ENCODE results near the gene PSMD6. TPM values are rescaled to one million over a fixed set of nuclear protein-coding genes. Genes with fewer than 3 reads are reported as not detected.

Gene PSMD6
- polyA plus RNA-seq, 3 donors: 54.6 to 135 (median 101) TPM

DNA sequence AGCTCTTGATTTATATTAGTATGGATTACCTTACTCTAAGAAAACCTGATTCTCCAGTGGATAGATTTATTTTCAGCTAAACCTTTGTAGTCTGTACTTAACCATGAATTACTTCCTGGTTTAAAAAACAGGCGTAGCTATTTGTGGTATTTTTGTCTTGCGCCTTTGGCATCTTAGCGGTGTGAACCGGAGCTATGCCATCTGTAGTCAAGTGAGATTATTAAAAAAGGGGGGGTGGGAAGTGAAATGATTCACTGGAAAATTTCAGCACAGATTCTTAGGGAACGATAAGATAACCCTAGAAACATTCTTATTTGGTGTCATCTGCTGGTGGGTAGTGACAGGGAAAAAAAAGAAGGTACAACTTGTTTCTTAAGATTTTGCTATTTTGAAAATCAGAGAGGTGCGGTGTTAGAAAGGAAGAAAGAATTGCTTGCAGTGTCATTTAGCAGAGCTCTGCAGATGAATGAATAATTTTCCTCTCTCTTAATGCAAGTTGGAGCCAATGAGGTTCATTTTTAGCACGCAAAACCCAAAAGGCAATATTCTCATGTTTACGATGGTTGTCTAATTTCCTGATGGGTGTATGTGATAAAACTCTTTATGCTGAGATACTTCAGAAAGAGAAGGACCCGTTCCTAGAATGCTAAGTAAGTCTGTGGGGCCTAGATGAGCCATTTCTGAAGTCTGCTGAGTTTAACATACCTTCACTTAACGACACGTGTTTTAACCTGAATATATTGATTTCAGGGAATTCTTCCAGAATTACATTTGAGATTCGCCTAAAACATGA lies 44.0 kb downstream of the PSMD6 start:
- TF ChIP-seq, protein P1, sequence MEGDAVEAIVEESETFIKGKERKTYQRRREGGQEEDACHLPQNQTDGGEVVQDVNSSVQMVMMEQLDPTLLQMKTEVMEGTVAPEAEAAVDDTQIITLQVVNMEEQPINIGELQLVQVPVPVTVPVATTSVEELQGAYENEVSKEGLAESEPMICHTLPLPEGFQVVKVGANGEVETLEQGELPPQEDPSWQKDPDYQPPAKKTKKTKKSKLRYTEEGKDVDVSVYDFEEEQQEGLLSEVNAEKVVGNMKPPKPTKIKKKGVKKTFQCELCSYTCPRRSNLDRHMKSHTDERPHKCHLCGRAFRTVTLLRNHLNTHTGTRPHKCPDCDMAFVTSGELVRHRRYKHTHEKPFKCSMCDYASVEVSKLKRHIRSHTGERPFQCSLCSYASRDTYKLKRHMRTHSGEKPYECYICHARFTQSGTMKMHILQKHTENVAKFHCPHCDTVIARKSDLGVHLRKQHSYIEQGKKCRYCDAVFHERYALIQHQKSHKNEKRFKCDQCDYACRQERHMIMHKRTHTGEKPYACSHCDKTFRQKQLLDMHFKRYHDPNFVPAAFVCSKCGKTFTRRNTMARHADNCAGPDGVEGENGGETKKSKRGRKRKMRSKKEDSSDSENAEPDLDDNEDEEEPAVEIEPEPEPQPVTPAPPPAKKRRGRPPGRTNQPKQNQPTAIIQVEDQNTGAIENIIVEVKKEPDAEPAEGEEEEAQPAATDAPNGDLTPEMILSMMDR (IDR thresholded peaks at IDR 0.05): peak; percentile 11

GRCh38 chr3:63977893-63978292 lies 45.4 kb downstream of the PSMD6 start:
- Histone ChIP-seq H3K4me1 (ENCODE audit: control insufficient read depth in 1 of 2, insufficient read depth in 2 of 2, low read length in 2 of 2) (peaks cover 56 to 66% of the 10 kb centered on the region in 2 donors), H3K9me3 (replicated peaks in 1 of 2; ENCODE audit: control insufficient read depth in 1 of 2, insufficient read depth in 1 of 2, low read length in 2 of 2) (no peaks in the 10 kb centered on the region), H2AFZ (ENCODE audit: insufficient read depth, low read depth, low read length, poor library complexity, severe bottlenecking) (no peak overlapping the region), H3K27ac (ENCODE audit: low read depth in 1 of 2, low read length in 2 of 2) (peak overlapping the region in 1 of 2 donors; percentile 85), H3K4me3 (replicated peaks in 1 of 3; ENCODE audit: low read depth in 2 of 3, low read length in 3 of 3) (no peak overlapping the region), H3K79me2 (ENCODE audit: insufficient read depth, low read length) (peaks cover 80% of the 10 kb centered on the region), H3K27me3 (ENCODE audit: control insufficient read depth in 2 of 2, insufficient read depth in 2 of 2, low read length in 2 of 2) (no peaks in the 10 kb centered on the region), H3K9ac (ENCODE audit: insufficient read depth, low read length, poor library complexity, severe bottlenecking) (no peak overlapping the region), H3K36me3 (replicated peaks in 1 of 2; ENCODE audit: control insufficient read depth in 1 of 2, insufficient read depth in 2 of 2, low read length in 2 of 2) (peaks cover 22 to 45% of the 10 kb centered on the region in 2 donors), H3K4me2 (replicated peaks; ENCODE audit: extremely low read depth, low read length, poor library complexity, severe bottlenecking) (no peak overlapping the region), H4K20me1 (ENCODE audit: insufficient read depth, low read length) (peaks cover 5% of the 10 kb centered on the region)
- intact Hi-C loops (cut with micrococcal nuclease): loop anchor here (2.0 to 5.0 kb wide), 2 partner anchors 66 to 67 kb away; partner anchors contain the start of gene SCAANT1 (in 1 of the 2)
- no peaks in the 10 kb centered on the region for H3K9me3 Mint-ChIP-seq
- H3K27me3 Mint-ChIP-seq (ENCODE audit: low read depth in 3 of 3): peaks cover 0 to 3% (median 0%) of the 10 kb centered on the region in 3 donors
- peak overlapping the region in 5 of 7 donors; percentile 94 to 96 (median 95) for H3K27ac Mint-ChIP-seq
- peaks cover 69% of the 10 kb centered on the region for H3K4me1 Mint-ChIP-seq
- 66% methylated on average over 4 of the region's 4 CpGs for WGBS (ENCODE audit: insufficient coverage)
- DNase-seq: no peak
- H3K4me3 Mint-ChIP-seq: no peak overlapping the region
- TF ChIP-seq, protein P1 (IDR thresholded peaks at IDR 0.05): no peak
- peaks cover 43 to 44% of the 10 kb centered on the region in 2 donors for H3K36me3 Mint-ChIP-seq

More for the DNA sequence above, 44.0 kb downstream of the PSMD6 start:
- intact Hi-C loops (cut with micrococcal nuclease): loop anchor here in 1 of 2 donors (5.0 kb wide), 1 partner anchor 67 kb away; the partner anchor contains the start of gene SCAANT1
- no peaks in the 10 kb centered on the region for H3K9me3 Mint-ChIP-seq
- WGBS (ENCODE audit: insufficient coverage): 13% methylated on average over 6 of the region's 12 CpGs
- H3K36me3 Mint-ChIP-seq: peaks cover 44 to 47% of the 10 kb centered on the region in 2 donors
- peaks cover 28 to 48% of the 10 kb centered on the region in 2 donors for H3K36me3 ChIP-seq (replicated peaks in 1 of 2; ENCODE audit: control insufficient read depth in 1 of 2, insufficient read depth in 2 of 2, low read length in 2 of 2)
- H3K4me1 ChIP-seq (ENCODE audit: control insufficient read depth in 1 of 2, insufficient read depth in 2 of 2, low read length in 2 of 2): peaks cover 54 to 64% of the 10 kb centered on the region in 2 donors
- H4K20me1 ChIP-seq (ENCODE audit: insufficient read depth, low read length): peaks cover 5% of the 10 kb centered on the region
- H3K4me3 Mint-ChIP-seq: peak overlapping the region in 1 of 2 donors; percentile 56
- H3K4me1 Mint-ChIP-seq: peaks cover 62% of the 10 kb centered on the region
- H3K9me3 ChIP-seq (replicated peaks in 1 of 2; ENCODE audit: control insufficient read depth in 1 of 2, insufficient read depth in 1 of 2, low read length in 2 of 2): no peaks in the 10 kb centered on the region
- peaks cover 72% of the 10 kb centered on the region for H3K79me2 ChIP-seq (ENCODE audit: insufficient read depth, low read length)
- H3K9ac ChIP-seq (ENCODE audit: insufficient read depth, low read length, poor library complexity, severe bottlenecking): no peak overlapping the region
- no peaks in the 10 kb centered on the region for H3K27me3 ChIP-seq (ENCODE audit: control insufficient read depth in 2 of 2, insufficient read depth in 2 of 2, low read length in 2 of 2)
- peak overlapping the region; percentile 11 for H2AFZ ChIP-seq (ENCODE audit: insufficient read depth, low read depth, low read length, poor library complexity, severe bottlenecking)
- H3K4me3 ChIP-seq (replicated peaks in 1 of 3; ENCODE audit: low read depth in 2 of 3, low read length in 3 of 3): peak overlapping the region in 1 of 3 experiments; percentile 28
- H3K27ac Mint-ChIP-seq: peak overlapping the region in 6 of 7 donors; percentile 60 to 81 (median 75)
- peak overlapping the region; percentile 28 for H3K4me2 ChIP-seq (replicated peaks; ENCODE audit: extremely low read depth, low read length, poor library complexity, severe bottlenecking)
- H3K27me3 Mint-ChIP-seq (ENCODE audit: low read depth in 3 of 3): peaks cover 0 to 3% (median 0%) of the 10 kb centered on the region in 3 donors
- peak in 2 of 3 donors; percentile 31 to 49 for DNase-seq
- H3K27ac ChIP-seq (ENCODE audit: low read depth in 1 of 2, low read length in 2 of 2): peak overlapping the region in 1 of 2 donors; percentile 85

All from CD14-positive monocyte (primary cell).